Measurements from ENCODE around the gene WDFY4.

The WDFY4 gene

DNA sequence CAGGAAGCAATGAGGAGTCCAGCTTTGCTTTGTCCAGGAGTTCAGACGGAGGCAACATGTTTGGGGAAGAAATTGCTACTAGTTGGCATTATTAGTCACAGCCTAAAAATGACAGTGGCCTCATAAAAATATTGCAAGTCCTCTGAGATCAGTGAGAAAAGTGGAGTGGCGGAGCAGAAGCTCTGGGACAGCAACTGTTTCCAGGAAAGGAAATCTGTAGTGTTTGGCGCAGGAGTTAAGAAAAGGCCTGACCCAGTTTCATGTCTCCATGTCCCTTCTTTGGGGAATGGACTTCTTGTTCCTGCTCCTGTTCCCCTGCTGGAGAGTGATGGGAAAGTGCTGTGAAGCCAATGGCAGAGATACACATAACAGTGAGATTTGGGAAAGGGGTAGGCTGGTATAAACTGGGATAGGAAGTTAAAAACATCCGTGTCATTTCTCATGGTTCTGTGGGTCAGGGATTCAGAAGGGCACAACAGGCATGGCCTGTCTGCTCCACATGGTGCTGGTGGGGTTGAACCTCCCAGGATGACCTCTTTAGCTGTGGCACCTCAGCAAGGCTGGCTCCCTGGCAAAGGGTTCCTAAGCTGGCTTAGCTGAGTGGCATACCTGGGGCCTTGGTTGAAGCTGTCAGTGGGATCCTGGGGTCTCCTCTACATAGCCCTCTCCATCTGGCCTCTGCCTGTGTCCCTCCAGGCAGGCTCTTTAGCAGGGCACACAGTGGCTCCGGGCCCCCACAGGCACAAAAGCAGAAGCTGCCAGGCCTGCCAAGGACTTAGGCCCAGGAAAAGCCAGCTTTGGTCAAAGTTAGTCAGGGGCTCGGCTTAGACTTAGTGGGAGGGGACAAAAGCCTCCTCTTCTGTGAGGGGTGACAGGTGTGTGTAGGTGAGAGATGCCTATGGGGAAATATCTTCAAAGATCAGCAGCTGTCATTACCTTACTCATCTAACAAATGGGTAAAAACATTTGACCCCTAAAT lies 77.7 kb downstream of the WDFY4 start:
- ChIA-PET POLR2A (no interaction called here), CTCF (interaction anchor here (0.7 kb wide), 1 partner anchor 628 kb away, joined by 3 read pairs; no protein-coding TSS in a partner anchor)
- no peak overlapping the region for H3K4me3 ChIP-seq (ENCODE audit: low read depth, low read length)
- no peak overlapping the region for H3K27ac ChIP-seq (ENCODE audit: extremely low read depth, low read depth, low read length)
- no peaks in the 10 kb centered on the region for H3K36me3 ChIP-seq (ENCODE audit: control insufficient read depth in 2 of 2, insufficient read depth in 1 of 2, low read length in 2 of 2)
- no peaks in the 10 kb centered on the region for H3K4me1 ChIP-seq (ENCODE audit: control insufficient read depth, insufficient read depth, low read length)
- TF ChIP-seq EGR2 (tag by site-specific recombination; IDR thresholded peaks at IDR 0.05; ENCODE audit: low read depth) = no peak
- no peak for TF ChIP-seq KLF10 (tag by site-specific recombination; IDR thresholded peaks at IDR 0.05)
- no peak for TF ChIP-seq ZNF510 (tag by site-specific recombination; IDR thresholded peaks at IDR 0.05; ENCODE audit: insufficient replicate concordance)
- TF ChIP-seq OSR2 (tag by site-specific recombination; IDR thresholded peaks at IDR 0.05) = no peak
- TF ChIP-seq FEZF1 (tag by site-specific recombination; IDR thresholded peaks at IDR 0.05) = no peak
- TF ChIP-seq, protein P1, sequence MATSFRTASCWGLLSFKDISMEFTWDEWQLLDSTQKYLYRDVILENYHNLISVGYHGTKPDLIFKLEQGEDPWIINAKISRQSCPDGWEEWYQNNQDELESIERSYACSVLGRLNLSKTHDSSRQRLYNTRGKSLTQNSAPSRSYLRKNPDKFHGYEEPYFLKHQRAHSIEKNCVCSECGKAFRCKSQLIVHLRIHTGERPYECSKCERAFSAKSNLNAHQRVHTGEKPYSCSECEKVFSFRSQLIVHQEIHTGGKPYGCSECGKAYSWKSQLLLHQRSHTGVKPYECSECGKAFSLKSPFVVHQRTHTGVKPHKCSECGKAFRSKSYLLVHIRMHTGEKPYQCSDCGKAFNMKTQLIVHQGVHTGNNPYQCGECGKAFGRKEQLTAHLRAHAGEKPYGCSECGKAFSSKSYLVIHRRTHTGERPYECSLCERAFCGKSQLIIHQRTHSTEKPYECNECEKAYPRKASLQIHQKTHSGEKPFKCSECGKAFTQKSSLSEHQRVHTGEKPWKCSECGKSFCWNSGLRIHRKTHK (tag by site-specific recombination; IDR thresholded peaks at IDR 0.05) = no peak
- TF ChIP-seq ZNF837 (tag by site-specific recombination; IDR thresholded peaks at IDR 0.05) = no peak
- no peaks in the 10 kb centered on the region for H3K9me3 ChIP-seq (ENCODE audit: control insufficient read depth, insufficient read depth, low read depth, low read length)

DNA sequence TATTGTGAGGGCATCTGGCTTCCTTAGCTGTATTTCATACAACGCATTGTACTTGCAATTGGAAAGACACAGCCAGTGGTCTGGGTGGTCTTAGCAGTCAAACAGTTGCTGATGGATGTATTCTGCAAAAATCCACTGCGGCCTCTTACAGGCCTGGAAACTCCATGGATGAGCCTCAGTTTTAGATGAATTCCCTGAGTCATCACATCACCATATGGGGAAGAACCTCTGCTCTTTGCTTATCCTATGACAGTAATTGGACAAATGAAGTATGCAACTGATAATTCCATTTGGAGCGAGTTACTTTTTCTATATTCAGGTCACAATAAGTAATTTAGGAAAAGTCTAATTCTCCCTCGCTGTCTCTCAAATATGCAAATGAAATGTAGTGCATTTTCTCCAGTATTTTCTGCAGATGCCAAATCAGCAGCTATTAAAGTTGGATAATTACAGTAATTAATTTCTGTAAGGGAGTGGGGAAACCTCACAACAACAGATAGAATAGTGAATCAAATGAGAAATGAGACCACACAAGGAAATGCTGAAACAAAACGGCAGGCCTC lies 78.8 kb downstream of the WDFY4 start:
- TF ChIP-seq, protein P2, sequence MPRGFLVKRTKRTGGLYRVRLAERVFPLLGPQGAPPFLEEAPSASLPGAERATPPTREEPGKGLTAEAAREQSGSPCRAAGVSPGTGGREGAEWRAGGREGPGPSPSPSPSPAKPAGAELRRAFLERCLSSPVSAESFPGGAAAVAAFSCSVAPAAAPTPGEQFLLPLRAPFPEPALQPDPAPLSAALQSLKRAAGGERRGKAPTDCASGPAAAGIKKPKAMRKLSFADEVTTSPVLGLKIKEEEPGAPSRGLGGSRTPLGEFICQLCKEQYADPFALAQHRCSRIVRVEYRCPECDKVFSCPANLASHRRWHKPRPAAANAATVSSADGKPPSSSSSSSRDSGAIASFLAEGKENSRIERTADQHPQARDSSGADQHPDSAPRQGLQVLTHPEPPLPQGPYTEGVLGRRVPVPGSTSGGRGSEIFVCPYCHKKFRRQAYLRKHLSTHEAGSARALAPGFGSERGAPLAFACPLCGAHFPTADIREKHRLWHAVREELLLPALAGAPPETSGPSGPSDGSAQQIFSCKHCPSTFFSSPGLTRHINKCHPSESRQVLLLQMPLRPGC (tag by site-specific recombination; IDR thresholded peaks at IDR 0.05) = no peak
- no peak for TF ChIP-seq ZNF785 (tag by site-specific recombination; IDR thresholded peaks at IDR 0.05)
- TF ChIP-seq, protein P3, sequence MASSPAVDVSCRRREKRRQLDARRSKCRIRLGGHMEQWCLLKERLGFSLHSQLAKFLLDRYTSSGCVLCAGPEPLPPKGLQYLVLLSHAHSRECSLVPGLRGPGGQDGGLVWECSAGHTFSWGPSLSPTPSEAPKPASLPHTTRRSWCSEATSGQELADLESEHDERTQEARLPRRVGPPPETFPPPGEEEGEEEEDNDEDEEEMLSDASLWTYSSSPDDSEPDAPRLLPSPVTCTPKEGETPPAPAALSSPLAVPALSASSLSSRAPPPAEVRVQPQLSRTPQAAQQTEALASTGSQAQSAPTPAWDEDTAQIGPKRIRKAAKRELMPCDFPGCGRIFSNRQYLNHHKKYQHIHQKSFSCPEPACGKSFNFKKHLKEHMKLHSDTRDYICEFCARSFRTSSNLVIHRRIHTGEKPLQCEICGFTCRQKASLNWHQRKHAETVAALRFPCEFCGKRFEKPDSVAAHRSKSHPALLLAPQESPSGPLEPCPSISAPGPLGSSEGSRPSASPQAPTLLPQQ (tag by site-specific recombination; IDR thresholded peaks at IDR 0.05) = no peak
- TF ChIP-seq ZSCAN16 (tag by site-specific recombination; IDR thresholded peaks at IDR 0.05) = no peak
- TF ChIP-seq ZNF404 (tag by site-specific recombination; IDR thresholded peaks at IDR 0.05) = no peak
- Histone ChIP-seq H3K4me1 (ENCODE audit: control insufficient read depth, insufficient read depth, low read length) (no peaks in the 10 kb centered on the region), H3K36me3 (ENCODE audit: control insufficient read depth in 2 of 2, insufficient read depth in 1 of 2, low read length in 2 of 2) (no peaks in the 10 kb centered on the region), H3K27ac (ENCODE audit: extremely low read depth, low read depth, low read length) (no peak overlapping the region), H3K4me3 (ENCODE audit: low read depth, low read length) (no peak overlapping the region), H3K9me3 (ENCODE audit: control insufficient read depth, insufficient read depth, low read depth, low read length) (no peaks in the 10 kb centered on the region)
- ChIA-PET POLR2A (no interaction called here), CTCF (interaction anchor here (0.6 kb wide), 1 partner anchor 399 kb away, joined by 3 read pairs; no protein-coding TSS in a partner anchor)

DNA sequence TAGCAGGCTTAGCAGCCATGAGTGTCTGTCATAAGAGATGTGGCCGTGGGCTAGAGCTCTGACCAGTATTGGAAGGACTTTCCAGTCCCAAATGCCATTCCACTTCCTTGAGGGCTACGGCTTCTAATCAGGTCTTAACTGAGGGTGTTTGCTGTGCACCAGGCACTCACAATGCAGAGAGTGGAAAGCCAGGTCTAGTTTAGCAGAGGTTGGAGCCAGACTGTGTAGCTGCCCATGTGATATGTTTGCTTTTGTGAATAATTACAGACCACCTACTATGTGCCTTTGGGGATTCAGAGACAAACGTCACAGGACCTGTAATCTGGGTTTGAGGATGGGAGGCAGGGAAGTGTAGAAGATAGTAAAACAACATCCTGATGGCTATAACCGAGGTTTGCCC lies 79.8 kb downstream of the WDFY4 start:
- Histone ChIP-seq H3K4me1 (ENCODE audit: control insufficient read depth, insufficient read depth, low read length) (no peaks in the 10 kb centered on the region), H3K36me3 (ENCODE audit: control insufficient read depth in 2 of 2, insufficient read depth in 1 of 2, low read length in 2 of 2) (no peaks in the 10 kb centered on the region), H3K9me3 (ENCODE audit: control insufficient read depth, insufficient read depth, low read depth, low read length) (no peaks in the 10 kb centered on the region), H3K4me3 (ENCODE audit: low read depth, low read length) (no peak overlapping the region), H3K27ac (ENCODE audit: extremely low read depth, low read depth, low read length) (no peak overlapping the region)
- no peak for TF ChIP-seq ZNF24 (tag by site-specific recombination; IDR thresholded peaks at IDR 0.05)
- TF ChIP-seq, protein P4, sequence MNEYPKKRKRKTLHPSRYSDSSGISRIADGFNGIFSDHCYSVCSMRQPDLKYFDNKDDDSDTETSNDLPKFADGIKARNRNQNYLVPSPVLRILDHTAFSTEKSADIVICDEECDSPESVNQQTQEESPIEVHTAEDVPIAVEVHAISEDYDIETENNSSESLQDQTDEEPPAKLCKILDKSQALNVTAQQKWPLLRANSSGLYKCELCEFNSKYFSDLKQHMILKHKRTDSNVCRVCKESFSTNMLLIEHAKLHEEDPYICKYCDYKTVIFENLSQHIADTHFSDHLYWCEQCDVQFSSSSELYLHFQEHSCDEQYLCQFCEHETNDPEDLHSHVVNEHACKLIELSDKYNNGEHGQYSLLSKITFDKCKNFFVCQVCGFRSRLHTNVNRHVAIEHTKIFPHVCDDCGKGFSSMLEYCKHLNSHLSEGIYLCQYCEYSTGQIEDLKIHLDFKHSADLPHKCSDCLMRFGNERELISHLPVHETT (tag by site-specific recombination; IDR thresholded peaks at IDR 0.05) = no peak
- ChIA-PET CTCF (interaction anchor here (0.7 to 1.5 kb wide), 2 partner anchors 108 to 225 kb away, joined by 3 to 9 read pairs; no protein-coding TSS in a partner anchor), POLR2A (no interaction called here)

All from HEK293 (cell line).